Central memory CD4-positive, alpha-beta T cell (primary cell): ENCODE measurements around the gene CAPZB.
A peak's percentile ranks its signal among the peaks of the same experiment; 100 is the strongest.

Experiments
- DNase-seq: peaks from one replicate; pipeline ENCODE4 v3.0.0; 2022

The CAPZB gene

DNA sequence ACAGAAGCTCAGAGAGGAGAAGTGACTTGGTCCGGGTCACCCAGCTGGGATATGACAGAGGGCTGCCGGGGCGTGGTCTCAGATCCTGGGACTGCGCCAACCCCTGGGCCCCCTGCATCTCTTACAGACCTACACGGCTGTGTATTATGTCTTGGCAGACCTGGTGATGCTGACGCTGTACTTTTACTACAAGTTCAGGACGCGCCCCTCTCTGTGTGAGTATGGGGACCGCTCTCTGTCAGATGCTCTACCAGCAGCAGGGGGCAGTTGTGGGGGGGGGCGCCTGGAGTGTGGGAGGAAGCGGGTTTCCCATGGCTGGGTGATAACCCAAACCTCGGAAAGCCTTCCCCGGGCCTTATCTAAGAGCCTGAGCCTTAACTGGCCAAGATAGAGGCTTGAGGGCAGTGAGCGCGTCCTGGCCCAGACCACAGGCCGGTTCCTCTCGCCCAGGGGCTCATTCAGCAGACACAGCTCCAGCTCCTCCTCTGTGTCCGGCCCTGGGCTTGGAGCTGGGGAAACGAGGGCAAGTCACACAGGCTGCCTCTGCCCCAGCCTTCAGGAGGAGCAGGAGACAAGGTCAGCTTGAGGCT is 159.9 kb downstream of the CAPZB start:
- DNase-seq, result no peak

DNA sequence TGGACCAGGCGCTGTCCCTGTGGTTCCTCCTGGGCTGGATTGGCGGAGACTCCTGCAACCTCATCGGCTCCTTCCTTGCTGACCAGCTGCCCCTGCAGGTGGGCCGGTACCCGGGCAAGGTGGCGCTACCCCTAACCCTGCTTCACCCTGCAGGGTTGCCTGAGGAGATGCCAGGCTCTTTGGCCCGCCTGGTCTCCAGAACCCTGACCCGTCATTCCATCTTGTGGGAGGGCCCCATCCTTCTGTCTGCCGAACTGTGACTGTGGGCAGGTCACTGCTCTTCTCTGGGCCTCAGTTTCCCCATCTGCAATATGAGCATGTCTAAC is 160.7 kb downstream of the CAPZB start:
- no peak for DNase-seq

DNA sequence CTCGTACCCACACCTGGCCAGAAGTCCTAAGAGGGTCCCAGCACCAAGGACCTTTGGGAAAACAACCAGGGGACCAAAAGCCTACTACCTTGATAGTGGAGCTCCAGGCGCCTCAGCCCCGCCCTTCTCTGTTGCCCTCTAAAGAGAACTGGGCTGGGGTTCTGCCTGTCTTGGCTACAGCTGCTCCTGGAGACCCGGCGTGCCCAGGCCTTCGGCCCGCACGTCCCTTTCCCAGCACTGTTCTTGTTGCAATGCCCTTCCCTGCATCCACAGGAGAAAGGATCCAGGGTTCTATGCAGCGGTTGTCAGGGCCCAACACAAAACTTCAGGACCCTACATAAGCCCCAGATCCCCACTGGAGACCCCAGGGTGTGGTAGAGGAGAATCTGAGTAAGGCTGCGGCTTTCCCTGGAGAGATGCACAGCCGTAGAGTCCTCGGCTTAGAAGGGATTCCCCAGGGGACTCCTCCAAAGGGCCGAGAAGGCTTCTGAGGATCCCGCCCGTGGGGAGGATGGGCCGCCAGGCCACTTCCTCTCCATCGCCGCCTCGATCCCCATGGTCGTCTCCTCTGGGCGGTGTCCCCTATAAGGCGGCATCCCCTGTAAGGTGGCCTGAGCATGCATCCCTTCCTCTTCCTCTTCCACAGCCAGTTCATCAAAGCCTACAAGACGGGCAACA is 161.2 kb downstream of the CAPZB start:
- no peak for DNase-seq

DNA sequence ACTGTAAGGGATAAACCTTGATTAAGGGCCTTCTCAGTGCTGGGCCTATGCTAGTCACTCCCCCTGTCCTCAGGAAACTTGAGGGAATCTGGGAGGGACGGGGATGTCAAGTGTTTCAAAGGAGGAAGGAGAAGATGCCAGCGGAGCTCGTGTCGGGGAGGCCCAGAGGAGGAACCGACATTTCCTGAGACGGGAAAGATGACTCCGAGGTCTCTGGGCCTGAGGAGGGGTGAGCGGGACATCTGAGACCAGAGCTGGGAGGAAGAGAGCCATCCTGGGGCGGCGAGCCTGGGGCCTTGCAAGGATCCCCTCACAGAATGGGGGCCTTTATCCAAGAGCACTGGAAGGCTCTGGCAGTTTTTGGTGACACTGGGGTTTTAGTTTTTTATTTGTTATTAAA is 162.9 kb downstream of the CAPZB start:
- no peak for DNase-seq

DNA sequence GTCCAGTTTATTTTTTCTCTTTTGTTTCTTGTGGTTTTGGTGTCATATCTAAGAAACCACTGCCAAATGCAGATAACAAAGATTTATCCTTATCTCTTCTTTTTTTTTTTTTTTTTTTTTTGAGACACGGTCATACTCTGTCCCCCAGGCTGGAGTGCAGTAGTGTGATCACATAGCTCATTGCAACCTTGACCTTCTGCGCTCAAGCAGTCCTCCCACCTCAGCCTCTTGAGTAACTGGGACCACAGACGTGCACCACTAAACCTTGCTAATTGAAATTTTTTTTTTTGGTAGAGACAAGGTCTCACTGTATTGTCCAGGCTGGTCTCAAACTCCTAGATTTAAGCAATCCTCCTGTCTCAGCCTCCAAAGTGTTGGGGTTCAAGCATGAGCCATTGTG is 164.3 kb downstream of the CAPZB start:
- no peak for DNase-seq

DNA sequence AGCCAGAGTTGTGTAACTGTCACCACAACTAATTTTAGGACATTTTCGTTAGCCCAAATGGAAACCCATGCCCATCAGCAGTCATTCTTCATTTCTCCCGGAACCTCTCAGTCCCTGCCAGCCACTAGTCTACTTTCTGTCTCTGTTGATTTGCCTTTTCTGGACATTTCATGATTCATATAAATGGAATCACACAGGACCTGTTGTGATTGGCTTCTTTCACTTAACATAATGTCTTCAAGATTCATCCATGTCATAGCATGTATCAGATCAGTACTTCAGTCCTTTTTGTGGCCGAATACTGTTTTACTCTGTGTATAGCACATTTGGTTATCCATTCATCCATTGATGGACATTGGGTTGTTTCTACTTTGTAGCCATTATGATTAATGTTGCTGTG is 166.1 kb downstream of the CAPZB start:
- no peak for DNase-seq

DNA sequence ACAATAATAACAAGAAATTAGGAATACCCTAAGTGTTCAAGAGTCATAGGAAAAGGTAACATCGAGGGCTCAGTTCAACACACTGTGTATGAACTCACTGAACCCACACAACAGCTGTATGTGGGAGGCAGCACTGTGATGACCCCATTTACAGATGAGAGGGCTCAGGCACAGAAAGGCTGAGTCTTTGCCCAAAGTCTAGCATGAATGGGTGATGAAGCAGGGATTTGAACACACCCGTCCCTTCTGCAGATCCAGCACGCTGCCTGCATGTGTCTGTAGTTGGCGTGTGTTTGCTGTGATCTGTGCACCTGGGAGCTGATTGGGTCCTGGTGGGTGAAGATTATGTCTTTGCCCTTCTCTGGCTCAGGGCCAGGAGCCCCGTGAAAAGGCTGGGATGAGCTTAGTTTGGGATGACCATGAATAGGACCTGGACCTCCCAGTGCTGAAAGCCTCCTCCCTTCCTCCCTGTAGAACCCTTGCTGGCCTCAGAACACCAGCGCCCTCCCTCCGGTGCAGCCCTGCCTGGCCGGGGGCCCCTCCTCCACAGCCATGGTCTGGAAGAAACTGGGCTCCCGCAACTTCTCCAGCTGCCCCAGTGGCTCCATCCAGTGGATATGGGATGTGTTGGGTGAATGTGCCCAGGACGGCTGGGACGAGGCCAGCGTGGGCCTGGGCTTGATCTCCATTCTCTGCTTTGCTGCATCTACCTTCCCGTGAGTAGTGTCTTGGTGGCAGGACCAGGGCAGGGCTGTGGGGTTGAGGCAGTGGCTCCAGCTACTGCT is 168.0 kb downstream of the CAPZB start:
- no peak for DNase-seq

DNA sequence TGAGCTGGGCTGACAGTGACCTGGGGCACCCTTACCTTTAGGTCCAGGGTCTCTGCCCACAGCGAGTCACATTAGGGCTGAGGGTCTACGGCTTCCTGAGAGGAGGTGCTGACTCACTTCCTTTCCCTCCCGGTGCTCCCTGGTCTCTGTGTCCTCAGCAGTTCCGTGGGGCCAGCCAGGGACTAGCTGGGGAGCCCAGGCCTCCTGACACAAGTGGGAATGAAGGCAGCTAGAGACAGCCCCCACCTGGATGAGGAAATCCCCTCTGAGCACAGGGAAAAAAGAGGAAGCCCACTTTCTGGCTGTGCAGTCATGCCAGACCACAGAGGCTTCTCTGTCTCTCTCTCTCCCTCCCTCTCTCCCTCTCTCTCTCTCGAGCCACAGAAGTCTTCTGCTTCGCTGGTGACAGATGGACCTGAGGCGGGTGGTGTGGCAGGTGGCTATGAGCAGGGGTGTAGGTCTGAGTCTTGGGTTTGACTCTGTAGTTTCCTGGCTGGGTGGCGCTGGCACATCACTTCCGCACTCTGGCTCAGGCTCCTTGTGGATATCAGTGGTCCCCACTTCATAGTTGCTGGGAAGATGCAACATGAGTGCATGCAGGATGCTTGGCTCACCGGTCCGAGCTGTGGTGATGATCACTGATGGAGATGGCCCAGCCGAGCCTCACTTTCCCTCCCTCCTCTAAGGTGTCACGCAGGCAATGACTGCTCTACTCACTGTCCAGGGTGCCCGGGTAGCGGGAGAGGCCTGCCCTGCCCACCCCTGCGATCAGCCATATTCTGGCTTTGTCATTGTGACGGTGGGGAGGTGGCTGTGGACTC is 169.8 kb downstream of the CAPZB start:
- DNase-seq, result no peak

DNA sequence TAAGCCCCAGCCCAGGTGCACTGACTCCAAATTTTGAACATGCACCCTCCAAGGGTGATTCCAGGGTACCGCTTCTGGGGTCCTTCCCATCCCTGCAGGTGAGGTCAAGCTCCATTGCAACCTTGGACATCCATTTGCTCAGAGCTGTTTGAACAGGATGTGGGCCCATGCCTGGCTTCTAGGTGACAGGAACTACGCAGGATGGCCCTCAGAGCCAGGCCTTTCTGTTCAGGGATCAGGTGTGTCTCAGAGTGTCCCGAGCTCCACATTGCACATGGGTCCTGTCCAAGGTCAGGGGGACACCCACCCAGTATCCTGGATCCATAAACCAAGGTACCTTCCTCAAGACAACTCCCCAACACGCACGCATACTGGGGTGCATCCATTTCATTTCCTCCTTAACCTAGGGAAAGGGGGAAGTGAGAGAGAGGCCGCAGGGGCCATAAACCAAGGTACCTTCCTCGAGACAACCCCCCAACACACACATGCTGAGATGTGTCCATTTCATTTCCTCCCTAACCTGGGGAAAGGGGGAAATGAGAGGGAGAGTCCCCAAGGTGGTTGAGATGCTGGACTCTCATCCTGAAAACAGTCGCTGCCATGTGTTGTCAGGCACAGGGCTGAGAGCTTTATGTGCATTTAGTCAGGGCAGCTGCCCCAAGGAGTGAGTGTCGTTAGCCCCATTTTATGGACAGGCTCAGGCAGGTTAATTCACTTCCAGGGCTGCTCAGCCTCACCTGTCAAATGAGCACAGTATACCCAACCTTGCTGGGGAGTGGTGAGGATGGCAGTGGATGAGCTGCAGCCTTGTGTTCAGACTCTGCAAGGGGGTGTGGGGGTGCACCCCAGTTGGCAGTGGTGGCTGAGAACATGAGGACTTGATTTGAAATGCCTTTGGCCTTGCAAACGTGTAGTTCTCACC is 171.1 kb downstream of the CAPZB start:
- no peak for DNase-seq

DNA sequence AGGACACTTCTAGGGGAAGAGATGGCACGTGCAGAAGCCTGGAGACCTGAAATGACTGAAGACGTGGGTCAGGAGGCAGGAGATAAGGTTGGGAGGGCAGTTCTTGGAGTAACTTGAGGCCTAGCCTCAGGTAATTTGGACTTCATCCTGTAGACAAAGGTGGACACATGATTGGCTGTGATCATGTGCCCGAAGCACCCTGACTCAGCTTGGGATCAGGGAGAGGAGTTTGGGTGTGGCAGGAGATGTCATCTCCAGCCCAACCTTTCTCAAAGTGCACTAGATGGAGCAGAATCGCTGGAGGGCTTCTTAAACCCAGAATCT is 171.7 kb downstream of the CAPZB start:
- DNase-seq, result no peak

DNA sequence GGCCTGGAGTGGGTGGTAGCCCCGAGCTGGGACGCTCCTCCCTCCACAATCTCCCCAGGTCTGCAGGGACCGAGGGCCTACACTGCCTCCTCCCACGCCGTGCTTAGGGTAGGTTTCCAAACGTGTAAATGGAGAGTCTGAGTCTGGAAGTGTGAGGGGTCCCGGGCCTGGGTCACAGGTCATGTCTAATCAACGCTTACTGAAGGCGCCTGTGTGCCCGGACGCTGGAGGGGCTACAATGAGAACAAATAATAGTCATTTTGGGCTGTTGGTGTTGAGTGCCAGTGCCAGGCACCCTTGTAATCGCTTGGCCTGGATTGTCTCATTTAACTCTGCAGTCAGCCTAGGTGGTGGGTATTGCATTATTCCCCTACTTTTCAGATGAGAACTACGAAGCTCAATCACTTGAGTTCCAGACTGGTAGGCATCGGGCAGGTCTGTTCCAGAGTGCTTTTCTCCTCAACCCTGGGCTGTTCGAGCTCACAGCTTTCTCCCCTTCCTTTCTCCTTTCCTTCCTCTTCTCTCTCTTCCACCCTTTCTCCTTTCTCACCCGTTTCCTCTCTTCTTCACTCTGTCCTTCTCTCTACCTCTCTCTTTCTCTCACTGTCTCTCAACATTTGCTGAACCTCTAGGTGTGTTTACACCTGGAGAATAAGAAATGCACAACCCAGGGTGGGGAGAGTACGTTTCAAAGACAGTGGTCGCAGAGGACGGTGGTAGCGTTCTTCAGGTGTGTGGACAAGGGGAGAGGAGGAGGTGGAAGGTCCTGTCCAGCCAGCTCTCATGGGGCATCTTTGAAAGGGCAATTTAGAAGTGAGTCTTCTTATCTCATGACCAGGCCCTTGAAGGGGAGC is 172.3 kb downstream of the CAPZB start:
- no peak for DNase-seq

DNA sequence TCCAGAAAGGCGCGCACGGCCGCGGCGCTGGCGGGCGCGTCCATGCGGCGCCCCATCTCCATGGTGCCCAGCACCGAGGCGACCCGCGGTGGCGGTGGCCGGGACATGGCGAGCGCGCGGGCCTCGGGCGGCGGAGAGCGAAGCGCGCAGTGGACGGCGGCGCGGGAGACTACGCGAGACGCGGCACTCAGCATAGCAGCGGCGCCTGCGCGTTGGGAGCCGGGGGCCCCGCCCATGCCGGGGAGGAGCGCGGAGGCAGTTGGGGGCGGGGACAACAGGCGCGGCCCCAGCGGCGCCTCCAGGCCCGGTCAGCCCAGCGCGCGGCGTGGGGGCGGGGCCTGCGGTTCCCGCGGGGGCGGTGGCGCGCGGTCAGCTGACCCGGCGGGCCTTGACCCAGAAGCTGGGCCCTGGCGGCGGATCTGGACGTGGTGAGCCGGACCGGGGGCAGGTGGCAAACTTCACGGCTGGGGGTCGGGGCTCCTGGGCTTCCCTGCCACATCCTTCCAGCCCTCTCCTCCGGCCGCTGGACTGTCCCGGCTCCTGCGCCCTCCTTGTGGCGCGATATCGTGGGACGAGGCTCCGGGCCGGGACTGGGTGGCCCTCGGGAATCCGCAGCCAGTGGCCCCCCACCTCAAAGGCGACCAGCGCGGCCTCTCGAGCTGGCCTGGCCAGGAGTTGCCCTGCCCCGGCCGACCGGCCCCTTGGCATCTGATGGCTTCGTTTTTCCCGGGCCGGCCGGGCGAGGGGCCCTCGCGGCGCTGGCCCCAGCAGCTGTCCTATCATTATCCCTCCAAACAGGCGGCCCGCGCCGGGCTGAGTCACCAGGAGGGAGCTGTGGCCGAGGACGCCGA is 173.2 kb downstream of the CAPZB start, which contains the start of the genes AKR7A2 and SLC66A1:
Gene AKR7A2 (minus strand): TSS at position 214 of the 851 bp plus-strand sequence. CDS start 20 bp downstream, at position 194.
Gene SLC66A1 (plus strand): TSS at position 396 of the 851 bp plus-strand sequence. CDS start 5,352 bp downstream, outside the sequence.
- peak; percentile 79 for DNase-seq

DNA sequence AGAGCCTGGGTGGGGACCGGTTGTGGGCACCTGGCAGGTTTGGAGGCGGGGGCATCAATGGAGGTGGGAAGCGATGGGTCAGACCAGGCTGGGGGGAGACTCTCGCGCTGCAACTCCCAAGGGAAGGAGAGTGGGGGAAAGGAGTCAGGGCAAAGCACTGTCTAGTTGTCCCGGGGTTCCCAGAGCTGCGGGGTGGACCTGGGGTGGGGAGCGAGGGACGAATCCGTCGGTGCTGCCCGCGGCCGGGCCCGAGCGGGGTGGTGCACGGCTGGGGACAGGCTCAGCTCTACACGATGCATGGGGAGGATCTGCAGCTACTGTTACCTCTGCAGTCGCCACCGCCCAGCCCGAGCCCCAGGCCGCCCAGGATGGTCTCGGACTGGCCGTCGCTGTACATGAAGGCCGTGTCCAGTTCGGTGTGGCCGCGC is 173.8 kb downstream of the CAPZB start:
- no peak for DNase-seq

DNA sequence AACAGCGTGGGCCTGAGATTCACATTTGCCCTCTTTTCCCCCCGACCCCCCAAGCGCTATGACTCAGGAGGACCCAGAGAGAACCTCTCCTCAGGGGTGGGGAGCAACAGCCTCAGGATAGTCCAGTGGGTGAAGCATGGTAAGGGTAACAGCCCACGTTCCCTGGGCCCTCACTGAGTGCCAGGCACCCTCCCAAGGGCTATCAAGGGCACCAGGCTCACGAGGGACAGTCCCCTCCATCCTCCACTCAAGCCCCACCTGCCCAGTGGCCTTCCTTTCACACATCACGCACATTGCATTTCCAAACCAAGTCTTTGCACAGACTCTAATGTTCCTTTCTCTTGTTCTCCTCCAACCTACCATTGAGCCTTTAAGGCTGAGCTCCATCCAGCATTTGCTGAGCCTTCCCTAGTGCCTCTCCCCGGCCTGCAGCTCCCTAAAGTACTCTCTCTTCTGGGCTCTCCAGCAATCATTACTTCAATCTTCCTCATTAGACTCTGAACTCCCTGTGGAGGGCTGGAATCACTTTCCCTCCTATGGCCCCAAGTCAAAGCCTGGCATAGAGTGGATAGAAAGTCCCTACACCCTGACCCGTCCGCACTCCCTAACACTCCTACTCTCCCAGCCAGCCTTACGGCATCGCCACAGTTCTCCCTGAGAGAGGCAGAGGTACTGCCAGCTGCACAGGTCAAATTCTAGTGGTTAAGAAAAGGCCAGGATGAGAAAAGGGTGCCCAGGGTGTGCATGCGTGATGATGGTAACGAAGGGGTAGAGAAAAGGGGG is 174.4 kb downstream of the CAPZB start:
- no peak for DNase-seq

DNA sequence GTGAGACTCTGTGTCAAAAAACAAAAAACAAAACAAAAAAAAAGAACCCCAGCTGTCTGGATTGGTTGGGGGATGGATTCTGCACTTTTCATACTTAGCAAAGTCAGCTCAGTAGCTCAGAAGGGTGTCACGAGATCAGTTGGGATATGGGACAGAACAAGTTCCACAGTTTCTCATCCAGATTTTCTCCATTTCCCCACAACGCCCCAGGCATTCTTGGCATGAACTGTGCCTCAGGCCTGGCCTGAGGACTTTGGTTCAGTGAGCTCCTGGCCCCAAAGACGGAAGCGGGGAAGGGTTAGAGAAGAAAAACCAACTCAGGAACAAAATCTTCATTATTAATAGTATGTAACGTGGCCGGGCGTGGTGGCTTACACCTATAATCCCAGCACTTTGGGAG is 175.3 kb downstream of the CAPZB start:
- DNase-seq, result no peak

DNA sequence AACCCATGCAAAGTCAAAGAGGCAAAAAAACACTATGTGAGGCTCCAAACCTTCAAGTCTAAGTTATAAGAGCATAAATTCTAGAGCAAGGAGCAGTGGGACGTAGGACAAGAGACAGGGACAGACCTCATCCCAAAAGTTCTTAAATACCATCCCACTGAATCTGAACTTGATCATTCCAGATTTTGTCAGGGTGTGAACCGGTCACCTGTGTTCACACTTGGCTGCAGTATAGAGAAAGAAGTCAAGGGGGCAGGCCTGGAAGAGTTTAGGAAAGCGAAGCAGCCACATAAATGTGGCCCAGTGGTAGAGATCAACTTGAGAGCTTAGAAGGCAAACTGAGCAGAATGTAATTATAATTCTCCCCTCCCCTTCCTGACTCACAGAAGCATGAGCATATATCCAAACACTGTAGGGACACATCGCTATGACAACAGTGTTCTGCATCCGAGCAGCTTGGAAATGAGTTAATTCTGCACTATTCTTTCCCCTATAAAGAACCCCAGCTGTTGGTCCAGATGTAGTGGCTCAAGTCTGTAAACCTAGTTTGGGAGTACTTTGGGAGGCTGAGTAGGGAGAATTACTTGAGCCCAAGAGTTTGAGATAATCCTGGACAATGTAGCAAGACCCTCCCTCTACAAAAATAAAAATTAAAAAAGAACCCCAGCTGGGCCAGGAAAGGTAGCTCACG is 176.1 kb downstream of the CAPZB start:
- DNase-seq, result no peak

DNA sequence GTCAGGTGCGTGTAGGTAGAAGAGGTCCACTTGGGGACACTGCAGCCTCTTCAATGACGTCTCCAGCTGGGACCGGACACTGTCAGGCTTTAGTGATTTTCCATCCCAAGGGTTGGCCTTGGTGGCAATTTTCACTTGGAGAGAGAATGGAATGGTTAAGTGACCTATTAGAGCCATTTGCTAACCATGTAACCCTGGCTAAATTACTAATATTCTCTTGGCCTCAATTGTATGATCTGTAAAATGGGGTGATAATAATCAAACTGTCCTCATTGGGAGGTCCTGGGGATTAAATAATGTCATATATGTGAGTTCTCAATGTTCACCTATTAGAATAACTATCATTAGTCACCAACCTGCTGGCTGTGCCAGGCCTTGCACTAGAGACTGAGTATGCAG is 176.8 kb downstream of the CAPZB start:
- DNase-seq, result no peak

DNA sequence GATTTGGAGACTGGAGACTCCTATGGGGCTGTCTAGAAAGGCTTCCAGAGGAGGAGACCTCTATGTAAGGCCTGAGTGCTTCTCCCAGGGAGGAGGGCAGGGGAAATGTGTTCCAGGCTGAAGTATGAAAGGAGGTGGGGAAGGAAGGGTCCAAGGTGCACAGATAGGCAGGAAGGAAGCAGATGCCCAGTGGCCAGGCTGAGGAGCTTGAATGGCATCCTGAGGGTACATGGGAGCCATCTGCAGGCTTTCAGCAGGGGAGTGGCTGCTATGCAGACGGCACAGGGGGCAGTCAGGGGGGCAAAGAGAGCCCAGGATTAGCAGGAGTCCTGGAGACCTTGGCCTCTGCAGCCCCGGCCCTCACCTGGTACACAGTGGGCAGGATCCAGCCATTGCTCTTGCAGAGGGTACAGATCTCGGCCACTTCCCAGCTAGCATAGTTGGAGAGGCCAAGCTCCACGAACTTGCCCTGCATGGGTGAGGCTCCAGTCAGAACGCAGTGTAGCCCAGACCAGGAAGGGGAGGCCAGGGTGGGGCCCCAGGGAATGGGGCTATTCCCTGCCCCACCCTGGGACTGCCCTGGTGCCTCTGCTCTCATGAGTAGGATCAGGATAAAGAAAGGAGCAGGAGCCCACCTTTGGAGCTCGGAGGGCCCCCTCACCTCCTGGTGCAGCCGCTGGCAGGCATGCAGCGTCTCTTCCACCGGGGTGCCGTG is 177.4 kb downstream of the CAPZB start:
- DNase-seq, result no peak
